ENCODE measurements around the gene FBXL16.
"Not testable (repeated sequence)": the region's sequence is repeated elsewhere in the genome, so short reads cannot be mapped to it uniquely, and the experiment has no call there.

Gene FBXL16, protein sequence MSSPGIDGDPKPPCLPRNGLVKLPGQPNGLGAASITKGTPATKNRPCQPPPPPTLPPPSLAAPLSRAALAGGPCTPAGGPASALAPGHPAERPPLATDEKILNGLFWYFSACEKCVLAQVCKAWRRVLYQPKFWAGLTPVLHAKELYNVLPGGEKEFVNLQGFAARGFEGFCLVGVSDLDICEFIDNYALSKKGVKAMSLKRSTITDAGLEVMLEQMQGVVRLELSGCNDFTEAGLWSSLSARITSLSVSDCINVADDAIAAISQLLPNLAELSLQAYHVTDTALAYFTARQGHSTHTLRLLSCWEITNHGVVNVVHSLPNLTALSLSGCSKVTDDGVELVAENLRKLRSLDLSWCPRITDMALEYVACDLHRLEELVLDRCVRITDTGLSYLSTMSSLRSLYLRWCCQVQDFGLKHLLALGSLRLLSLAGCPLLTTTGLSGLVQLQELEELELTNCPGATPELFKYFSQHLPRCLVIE

DNA sequence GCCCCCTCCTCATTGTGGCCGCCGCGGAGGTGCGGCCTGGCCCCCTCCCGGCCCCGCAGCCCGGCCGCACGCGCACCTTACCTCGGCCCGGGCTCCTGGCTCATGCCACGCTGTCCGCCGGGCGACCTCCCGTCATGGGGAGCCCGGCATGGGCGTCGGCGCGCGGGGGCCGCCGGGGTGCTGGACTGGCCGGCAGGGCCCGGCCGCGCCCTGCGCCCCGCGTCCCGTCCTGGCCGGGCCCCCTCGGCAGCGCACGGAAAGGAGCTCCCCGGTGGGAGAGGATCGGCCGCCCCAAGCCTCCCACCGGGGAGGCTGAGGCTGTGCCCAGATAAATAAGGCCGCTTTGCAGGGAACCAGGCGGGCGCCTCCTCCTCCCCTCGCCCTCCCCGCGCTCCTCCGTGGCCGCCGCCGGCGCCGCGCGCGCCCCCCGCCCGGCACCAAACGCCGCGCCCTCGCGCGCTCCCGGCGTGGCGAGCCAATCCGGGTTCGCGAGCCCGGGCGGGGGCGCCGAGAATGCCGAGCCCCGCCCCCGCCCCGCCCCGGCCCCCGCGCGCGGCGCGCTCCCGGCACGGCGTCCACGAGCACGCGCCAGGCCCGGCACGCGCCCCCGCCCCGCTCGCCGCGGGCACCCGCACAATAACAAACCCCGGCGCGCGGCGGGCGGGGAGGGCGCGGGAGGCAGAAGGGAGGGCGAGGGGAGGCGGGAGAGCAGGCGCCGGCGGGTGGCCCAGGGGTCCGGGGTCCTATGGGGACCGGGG, at the start of gene FBXL16:
Gene FBXL16 (minus strand): TSS at position 371 of the 758 bp plus-strand sequence. CDS start 8,396 bp downstream, outside the sequence.
- no peak for DNase-seq (ENCODE audit: low read depth)
- no peak within 1 kb of the TSS for H3K4me3 ChIP-seq (ENCODE audit: control insufficient read depth, low read depth, low read length)
- TF ChIP-seq, protein P1, sequence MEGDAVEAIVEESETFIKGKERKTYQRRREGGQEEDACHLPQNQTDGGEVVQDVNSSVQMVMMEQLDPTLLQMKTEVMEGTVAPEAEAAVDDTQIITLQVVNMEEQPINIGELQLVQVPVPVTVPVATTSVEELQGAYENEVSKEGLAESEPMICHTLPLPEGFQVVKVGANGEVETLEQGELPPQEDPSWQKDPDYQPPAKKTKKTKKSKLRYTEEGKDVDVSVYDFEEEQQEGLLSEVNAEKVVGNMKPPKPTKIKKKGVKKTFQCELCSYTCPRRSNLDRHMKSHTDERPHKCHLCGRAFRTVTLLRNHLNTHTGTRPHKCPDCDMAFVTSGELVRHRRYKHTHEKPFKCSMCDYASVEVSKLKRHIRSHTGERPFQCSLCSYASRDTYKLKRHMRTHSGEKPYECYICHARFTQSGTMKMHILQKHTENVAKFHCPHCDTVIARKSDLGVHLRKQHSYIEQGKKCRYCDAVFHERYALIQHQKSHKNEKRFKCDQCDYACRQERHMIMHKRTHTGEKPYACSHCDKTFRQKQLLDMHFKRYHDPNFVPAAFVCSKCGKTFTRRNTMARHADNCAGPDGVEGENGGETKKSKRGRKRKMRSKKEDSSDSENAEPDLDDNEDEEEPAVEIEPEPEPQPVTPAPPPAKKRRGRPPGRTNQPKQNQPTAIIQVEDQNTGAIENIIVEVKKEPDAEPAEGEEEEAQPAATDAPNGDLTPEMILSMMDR (IDR thresholded peaks at IDR 0.05; ENCODE audit: control insufficient read depth, insufficient read depth, low read depth, low read length, missing control alignments) = no peak

DNA sequence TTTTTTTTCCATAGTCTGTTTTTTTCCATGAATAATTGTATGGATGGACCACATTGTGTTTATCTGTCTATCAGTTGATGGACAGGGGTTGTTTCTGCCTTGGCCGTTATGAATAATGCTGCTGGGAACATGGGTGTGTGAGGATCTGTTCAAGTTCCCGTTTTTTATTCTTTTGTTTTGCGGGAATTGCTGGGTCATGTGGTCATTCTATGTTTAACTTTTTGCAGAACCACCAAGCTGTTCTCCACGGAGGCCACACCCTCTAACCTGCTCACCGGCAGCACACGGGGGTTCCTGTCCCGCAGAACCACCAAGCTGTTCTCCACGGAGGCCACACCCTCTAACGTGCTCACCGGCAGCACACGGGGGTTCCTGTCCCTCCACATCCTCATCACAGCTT, 49.1 kb upstream of the FBXL16 start:
- DNase-seq (ENCODE audit: low read depth) = no peak
- no peak overlapping the region for H3K4me3 ChIP-seq (ENCODE audit: control insufficient read depth, low read depth, low read length)
- TF ChIP-seq, protein P1 (IDR thresholded peaks at IDR 0.05; ENCODE audit: control insufficient read depth, insufficient read depth, low read depth, low read length, missing control alignments) = no peak

DNA sequence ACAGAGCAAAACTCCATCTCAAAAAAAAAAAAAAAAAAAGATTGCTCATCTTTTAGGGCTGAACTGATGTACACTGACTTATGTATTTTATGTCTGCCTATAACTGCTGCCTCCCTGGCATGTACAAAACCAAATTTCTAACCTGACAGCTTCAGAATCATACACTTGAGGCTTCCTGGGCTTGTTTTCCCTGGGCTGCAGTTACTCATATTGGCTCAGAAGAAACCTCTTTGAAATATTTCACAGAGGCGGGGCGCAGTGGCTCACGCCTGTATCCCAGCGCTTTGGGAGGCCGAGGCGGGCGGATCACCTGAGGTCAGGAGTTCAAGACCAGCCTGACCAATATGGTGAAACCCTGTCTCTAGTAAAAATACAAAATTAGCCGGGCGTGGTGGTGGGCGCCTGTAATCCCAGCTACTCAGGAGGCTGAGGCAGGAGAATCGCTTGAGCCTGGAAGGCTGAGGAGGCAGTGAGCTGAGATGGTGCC, 48.6 kb upstream of the FBXL16 start:
- H3K4me3 ChIP-seq (ENCODE audit: control insufficient read depth, low read depth, low read length); DNase-seq (ENCODE audit: low read depth): not testable (repeated sequence)

DNA sequence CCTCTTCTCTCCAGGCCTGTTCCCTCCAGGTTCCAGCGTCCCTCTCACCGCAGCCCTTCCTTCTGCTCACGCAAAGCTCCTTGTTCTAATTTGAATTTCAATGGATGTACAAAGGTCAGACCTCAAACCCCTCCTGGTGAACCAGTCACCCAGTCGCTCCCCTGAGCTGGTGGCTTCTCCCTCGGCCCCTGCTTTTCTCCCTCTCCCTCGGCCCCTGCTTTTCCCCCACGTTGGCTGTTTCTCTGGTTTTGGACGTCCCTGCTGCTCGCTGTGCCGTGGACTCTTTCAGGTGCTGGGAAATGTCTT, 46.4 kb upstream of the FBXL16 start:
- H3K4me3 ChIP-seq (ENCODE audit: control insufficient read depth, low read depth, low read length) = no peak overlapping the region
- TF ChIP-seq, protein P1 (IDR thresholded peaks at IDR 0.05; ENCODE audit: control insufficient read depth, insufficient read depth, low read depth, low read length, missing control alignments) = no peak
- DNase-seq (ENCODE audit: low read depth) = no peak

DNA sequence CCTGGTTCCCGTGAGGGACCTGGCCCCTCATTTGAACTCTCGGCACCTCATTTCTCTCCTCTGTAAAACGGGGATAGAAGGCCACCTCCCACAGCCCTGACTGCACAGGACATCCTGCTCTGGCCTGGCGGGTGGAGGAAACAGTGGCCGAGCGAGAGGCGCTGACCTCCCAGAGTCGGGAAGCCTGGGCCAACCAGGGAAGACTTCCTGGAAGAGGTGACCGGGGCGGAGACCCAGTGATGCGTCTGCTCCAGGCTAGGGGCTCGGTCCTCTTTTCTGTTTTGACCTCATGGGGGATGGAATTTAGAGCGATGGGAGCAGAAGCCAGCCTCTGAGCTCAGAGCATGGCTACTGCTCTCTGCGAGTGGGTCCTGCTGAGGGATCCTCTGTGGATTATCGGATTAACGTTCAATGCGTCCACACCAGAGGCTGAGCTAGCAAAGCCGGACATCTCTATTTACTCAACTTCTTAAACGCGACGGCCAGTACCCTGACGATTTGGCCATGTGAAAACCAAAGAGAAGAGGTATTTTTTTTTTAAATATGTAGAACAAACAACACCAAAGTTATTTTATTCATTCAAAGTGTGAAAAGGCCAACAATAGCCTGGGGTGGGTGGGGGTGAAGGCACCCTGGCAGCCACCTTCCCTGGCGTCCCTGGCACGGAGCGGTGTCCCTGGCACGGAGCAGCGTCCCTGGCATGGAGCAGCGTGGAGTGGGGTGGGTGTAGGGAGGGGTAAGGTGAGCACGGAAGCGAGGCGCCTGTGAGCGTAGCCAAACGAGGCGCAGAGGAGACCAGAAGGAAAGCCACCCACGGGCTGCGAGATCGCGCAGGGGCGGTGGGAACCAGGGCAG, 45.8 kb upstream of the FBXL16 start:
- H3K4me3 ChIP-seq (ENCODE audit: control insufficient read depth, low read depth, low read length) = no peak overlapping the region
- TF ChIP-seq, protein P1 (IDR thresholded peaks at IDR 0.05; ENCODE audit: control insufficient read depth, insufficient read depth, low read depth, low read length, missing control alignments) = no peak
- no peak for DNase-seq (ENCODE audit: low read depth)

DNA sequence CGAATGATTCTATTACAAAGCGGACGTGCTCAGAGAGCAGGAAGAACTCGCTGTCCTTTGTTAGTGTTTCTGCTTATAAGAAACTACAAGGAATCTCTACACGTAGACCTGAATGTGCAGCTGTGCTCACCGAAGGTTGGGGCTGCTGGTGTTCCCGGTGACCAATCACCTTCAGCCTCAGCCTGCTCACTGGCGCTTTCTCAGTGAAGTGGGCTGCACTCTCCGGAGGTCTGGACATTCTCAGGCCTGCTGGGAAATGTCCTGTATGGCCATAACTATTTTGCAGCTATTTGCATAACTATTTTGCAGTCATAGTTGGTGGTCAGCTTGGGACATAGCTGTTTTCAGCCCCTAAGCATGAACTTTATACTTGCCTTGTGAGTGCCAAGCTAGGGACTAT, 44.9 kb upstream of the FBXL16 start:
- no peak overlapping the region for H3K4me3 ChIP-seq (ENCODE audit: control insufficient read depth, low read depth, low read length)
- TF ChIP-seq, protein P1 (IDR thresholded peaks at IDR 0.05; ENCODE audit: control insufficient read depth, insufficient read depth, low read depth, low read length, missing control alignments) = no peak
- no peak for DNase-seq (ENCODE audit: low read depth)

Data from AG09309 (cell line).